ENCODE measurements around the gene DNAJC4.

DNAJC4 gene

GRCh38 chr11:64261556-64262080 lies 31.3 kb downstream of the DNAJC4 start:
- no peak for DNase-seq

- DNase-seq: no peak
Observed at GRCh38 chr11:64262271-64263002, 32.1 kb downstream of the DNAJC4 start.

DNA sequence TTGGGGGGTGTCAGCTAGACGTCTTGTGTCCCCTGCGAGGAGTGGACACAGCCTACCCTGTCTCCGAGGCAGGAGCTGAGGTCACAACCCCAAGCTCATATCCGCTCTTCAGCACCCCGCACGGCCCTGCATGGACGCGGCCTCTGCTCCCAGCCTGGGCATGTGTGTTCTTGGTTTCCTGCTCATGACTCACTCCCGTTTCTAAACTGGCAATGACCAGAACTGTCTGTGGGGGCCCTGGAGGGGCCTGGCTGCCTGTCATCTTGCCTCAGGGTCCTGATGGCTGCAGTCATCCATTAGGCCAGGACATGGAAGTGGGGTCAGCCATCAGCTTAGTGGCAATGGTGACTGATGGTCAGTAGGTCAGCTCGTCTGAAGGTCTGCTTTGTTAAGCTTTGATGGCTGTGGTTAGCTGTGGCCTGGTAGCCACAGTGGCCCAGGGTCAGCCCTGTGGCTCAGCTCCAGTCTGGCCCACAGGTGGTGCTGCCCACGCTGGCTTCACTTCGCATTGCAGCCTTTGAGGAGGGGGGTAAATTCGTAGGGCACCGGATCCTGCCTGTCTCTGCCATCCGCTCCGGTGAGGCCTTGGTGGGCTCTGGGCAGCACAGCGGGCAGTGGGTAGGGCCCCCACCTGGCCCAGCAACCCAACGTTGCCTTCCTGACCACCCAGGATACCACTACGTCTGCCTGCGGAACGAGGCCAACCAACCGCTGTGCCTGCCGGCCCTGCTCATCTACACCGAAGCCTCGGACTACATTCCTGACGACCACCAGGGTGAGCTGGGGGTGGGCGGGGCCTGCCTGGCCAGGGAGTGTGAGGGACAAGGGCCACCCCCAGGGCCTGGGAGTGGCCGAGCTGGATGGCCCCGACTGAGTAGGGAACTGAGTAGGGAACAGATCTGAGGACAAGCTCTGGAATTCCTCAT lies 32.9 kb downstream of the DNAJC4 start:
- no peak for DNase-seq

GRCh38 chr11:64263947-64264317 lies 33.6 kb downstream of the DNAJC4 start:
- no peak for DNase-seq

DNA sequence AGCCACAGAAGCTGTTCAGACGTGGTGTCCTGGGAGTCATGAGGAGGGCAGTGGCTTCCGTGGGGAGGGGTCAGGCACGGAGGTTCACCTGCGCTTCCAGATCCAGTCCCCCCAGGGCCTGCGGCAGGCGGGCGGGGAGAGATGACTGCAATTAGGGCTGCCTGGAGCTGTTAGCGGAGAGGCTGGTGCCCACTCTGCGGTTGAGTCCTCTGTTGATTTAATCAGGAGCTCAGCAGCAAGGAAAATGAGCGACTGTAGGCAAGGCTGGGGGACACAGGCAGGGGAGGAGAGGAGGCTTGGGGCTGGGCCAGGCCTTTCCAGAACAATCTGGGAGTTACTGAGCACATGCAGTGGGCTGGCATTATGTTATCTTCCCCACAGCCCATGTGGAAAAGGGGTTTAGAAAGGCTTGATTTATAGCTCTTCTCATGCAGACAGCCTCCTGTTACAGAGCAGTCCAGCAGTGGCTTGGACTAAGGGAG lies 34.1 kb downstream of the DNAJC4 start:
- no peak for DNase-seq

DNA sequence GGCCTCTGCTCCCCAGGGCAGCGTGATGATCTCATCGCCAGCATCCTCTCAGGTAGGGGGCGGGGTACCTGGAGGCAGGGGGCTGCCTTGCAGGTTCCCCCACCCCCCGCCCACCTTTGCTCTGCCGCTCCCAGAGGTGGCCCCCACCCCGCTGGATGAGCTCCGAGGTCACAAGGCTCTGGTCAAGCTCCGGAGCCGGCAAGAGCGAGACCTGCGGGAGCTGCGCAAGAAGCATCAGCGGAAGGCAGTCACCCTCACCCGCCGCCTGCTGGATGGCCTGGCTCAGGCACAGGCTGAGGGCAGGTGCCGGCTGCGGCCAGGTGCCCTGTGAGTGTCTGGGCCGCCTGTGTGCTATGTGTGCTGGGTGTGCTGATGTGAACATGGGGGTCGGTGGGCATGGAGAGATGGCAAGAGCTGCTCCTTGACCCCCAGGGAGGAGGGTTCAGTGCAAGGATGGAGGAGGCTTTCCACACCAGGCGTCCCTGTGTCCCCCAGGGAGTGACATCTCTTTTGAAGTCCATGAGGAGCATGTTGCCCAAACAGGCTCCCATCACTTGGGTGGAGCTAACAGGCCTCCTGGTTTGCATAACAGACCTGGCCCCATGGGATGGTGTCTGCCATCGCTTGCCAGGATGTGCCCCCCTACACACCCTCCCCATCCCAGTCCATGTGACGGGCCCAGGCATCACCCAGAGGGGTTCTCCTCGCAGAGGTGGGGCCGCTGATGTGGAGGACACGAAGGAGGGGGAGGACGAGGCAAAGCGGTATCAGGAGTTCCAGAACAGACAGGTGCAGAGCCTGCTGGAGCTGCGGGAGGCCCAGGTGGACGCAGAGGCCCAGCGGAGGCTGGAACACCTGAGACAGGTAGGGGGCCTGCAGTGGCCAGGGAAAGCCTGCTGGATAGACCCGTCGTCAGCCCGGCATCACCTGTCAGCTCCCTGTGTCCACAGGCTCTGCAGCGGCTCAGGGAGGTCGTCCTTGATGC lies 35.1 kb downstream of the DNAJC4 start:
- no peak for DNase-seq

GRCh38 chr11:64266339-64266738 lies 36.0 kb downstream of the DNAJC4 start:
- DNase-seq: no peak

DNA sequence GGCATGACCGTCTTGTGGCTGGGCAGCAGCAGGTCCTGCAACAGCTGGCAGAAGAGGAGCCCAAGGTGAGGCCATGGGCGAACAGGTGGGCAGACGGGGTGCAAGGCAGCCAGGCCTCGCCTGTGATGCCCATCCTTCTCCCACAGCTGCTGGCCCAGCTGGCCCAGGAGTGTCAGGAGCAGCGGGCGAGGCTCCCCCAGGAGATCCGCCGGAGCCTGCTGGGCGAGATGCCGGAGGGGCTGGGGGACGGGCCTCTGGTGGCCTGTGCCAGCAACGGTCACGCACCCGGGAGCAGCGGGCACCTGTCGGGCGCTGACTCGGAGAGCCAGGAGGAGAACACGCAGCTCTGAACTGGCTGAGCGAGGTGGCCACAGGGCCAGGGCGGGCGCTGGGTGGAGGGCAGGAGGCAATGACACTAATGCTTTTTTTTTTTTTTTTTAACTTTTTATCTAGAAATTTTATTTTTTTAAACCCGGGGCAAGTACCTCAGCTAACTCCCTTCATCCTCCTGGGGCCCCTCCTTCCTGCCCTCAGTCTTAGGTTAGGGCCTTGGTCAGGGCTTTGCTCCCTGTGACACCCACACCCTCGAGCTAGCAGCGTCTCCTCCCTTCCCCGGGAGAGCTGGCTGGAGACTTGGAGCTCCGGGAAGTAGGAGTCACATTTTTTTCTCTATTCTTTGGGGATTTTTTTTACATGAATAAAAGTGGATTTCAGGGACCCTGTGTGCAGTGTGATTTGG lies 37.0 kb downstream of the DNAJC4 start:
- DNase-seq: no peak

- no peak for DNase-seq
Observed at GRCh38 chr11:64268025-64268892, 37.9 kb downstream of the DNAJC4 start.

GRCh38 chr11:64268893-64269539 lies 38.7 kb downstream of the DNAJC4 start:
- peak; percentile 45 to 65 for DNase-seq

- peak; percentile 99 for DNase-seq
Observed at GRCh38 chr11:64269540-64270220, 39.3 kb downstream of the DNAJC4 start.

- no peak for DNase-seq
Observed at GRCh38 chr11:64275031-64275800, 44.9 kb downstream of the DNAJC4 start.

DNA sequence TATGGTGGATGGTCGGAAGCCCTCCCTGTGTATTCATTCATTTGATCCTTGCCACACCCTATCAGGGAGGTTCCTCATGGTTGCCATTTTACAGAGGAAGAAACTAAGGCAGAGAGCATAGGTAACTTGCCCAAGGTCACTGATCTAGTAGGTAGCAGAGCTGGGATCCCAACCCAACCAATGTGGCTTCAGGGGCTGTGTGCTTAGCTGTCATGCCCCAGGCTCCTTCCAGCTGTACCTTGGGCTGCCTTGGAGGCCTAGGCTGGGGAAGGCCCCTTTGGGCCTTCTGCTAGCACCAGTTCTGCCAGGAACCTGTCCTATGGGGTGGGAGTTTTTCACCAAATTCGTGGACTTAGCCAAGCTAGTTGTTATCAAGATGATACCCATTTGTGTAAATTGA lies 45.5 kb downstream of the DNAJC4 start:
- DNase-seq: no peak

DNA sequence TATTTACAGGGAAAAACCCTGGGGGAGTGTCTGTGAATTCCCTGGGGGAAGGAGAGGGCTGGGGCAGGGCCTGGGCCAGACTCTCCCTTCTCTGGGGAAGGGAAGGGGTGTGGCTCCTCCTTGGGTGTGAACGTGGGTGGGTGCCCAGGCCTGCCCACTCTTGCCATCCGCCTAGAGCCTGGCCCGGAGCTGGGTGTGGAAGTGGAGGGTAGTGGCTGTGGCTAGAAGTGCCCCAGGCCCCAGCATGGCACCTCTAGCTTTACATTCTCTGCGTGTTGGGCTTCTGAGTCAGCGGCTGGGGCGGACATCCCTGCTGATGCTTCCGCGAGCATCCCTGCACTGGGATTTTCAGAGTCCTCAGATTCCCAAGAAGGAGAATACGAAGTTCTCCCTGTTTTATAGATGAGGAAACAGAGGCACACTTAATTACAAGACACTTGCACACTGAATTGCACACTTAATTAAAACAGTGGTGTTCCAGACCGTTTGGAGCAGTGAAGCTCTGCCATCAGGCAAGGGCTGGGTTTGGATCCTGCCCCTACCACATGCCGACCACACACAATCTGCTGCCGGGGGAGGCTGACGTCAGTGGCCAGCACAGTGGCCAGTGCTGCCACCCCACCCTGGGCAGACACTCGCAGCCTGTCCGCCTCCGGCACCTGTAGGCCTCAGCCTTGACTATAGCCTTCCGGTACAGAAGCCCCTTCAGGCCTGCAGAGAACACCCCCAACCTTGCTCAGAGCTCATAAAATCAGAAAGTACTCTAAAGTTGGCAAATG lies 46.5 kb downstream of the DNAJC4 start:
- no peak for DNase-seq

DNA sequence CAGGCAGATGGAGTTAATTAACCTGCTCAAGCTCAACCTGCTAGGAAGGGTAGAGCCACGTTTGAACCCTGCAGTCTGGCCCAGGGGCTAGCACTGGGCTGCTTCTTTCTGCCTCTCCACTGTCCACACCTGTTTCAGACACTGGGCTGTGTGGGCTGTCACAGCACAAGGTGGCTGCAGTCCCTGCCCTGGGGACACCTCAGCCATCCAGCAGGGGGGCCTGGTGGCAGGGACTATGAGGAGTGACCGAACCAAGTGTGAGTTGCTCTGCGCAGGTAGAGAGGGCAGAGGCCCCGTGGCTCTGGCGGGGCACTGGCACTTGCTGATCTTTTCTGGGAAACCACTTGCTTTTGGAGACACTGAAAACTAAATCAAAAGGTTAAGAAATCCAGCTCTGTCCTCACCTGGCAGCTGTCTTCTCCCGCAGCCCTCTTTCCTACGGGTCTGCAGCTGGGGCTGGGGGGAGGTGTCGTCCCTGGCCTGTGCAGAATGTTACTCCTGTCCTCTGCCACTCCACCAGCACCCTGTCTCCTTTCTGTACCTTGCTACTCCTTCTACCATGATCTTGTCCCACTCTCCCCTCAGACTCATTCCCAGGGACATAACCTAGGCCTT lies 48.3 kb downstream of the DNAJC4 start:
- DNase-seq: no peak

- DNase-seq: no peak
Observed at GRCh38 chr11:64281957-64282770, 51.8 kb downstream of the DNAJC4 start.

DNA sequence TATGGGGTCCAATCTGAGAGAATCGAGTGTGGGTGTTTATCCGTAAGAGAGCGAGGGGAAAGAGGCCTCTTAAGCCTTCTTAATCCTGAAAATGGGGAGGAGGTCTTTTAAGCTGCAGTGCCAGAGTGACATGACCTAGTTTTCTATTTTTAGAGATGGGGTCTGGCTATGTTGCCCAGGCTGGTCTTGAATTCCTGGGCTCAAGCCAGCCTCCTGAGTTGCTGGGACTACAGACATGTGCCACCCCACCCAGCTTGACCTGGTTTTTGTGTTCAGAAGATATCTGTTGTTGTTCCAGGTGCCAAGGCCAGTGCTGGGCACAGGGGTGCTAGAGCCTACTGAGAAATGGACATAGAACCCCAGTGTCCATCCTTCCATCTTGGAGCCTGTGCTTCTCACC lies 52.7 kb downstream of the DNAJC4 start:
- no peak for DNase-seq

Measured in stimulated activated CD4-positive, alpha-beta T cell treated with anti-CD3 and anti-CD28 coated beads, Interleukin-2, amount 100 ng/mL, for 24 hours (primary cell).